ENCODE results near the gene WDR33.

WDR33 gene

GRCh38 chr2:127786048-127786809, 24.7 kb downstream of the WDR33 start:
- TF ChIP-seq, protein P1, sequence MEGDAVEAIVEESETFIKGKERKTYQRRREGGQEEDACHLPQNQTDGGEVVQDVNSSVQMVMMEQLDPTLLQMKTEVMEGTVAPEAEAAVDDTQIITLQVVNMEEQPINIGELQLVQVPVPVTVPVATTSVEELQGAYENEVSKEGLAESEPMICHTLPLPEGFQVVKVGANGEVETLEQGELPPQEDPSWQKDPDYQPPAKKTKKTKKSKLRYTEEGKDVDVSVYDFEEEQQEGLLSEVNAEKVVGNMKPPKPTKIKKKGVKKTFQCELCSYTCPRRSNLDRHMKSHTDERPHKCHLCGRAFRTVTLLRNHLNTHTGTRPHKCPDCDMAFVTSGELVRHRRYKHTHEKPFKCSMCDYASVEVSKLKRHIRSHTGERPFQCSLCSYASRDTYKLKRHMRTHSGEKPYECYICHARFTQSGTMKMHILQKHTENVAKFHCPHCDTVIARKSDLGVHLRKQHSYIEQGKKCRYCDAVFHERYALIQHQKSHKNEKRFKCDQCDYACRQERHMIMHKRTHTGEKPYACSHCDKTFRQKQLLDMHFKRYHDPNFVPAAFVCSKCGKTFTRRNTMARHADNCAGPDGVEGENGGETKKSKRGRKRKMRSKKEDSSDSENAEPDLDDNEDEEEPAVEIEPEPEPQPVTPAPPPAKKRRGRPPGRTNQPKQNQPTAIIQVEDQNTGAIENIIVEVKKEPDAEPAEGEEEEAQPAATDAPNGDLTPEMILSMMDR (IDR thresholded peaks at IDR 0.05; ENCODE audit: low read depth, low read length): no peak

GRCh38 chr2:127784965-127785518, 25.9 kb downstream of the WDR33 start:
- H3K4me3 ChIP-seq (ENCODE audit: low read depth, low read length): no peak overlapping the region
- TF ChIP-seq, protein P1 (IDR thresholded peaks at IDR 0.05; ENCODE audit: low read depth, low read length): no peak

More at GRCh38 chr2:127786048-127786809, 24.7 kb downstream of the WDR33 start:
- no peak overlapping the region for H3K4me3 ChIP-seq (ENCODE audit: low read depth, low read length)

- TF ChIP-seq, protein P1 (IDR thresholded peaks at IDR 0.05; ENCODE audit: low read depth, low read length): no peak
- H3K4me3 ChIP-seq (ENCODE audit: low read depth, low read length): no peak overlapping the region
Observed at GRCh38 chr2:127783101-127783500, 27.9 kb downstream of the WDR33 start.

GRCh38 chr2:127778850-127779249, 32.1 kb downstream of the WDR33 start:
- H3K4me3 ChIP-seq (ENCODE audit: low read depth, low read length): no peak overlapping the region
- TF ChIP-seq, protein P1 (IDR thresholded peaks at IDR 0.05; ENCODE audit: low read depth, low read length): no peak

- H3K4me3 ChIP-seq (ENCODE audit: low read depth, low read length): no peak overlapping the region
- TF ChIP-seq, protein P1 (IDR thresholded peaks at IDR 0.05; ENCODE audit: low read depth, low read length): no peak
Observed at GRCh38 chr2:127778447-127778846, 32.5 kb downstream of the WDR33 start.

DNA sequence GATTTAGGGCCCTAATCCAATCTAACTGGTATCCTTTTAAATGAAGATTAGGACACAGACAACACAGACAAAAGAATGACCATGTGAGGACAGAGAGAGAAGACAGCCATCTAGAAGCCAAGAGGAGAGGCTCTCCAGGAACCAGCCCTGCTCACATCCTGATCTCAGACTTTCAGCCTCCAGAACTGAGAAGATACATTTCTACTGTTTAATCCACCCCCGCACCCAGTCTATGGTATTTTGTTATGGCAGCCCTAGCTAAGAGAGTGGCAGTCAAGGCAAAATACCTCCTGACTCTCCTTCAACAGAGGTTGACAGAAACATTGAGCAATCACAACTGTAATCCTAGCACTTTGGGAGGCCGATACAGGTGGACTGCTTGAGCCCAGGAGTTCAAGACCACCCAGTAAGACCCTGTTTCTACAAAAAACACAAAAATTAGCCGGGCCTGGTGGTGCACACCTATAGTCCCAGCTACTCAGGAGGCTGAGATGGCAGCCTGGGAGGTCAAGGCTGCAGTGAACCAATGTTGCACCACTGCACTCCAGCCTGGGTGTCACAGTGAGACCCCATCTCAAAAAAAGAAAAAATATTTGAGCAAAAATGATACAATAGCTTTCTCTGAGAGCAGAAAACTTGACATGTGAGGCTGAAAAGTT, 34.7 kb downstream of the WDR33 start:
- TF ChIP-seq, protein P1 (IDR thresholded peaks at IDR 0.05; ENCODE audit: low read depth, low read length): no peak
- H3K4me3 ChIP-seq (ENCODE audit: low read depth, low read length): no peak overlapping the region

- TF ChIP-seq, protein P1 (IDR thresholded peaks at IDR 0.05; ENCODE audit: low read depth, low read length): no peak
Observed at GRCh38 chr2:127771756-127772155, 39.2 kb downstream of the WDR33 start.

More at GRCh38 chr2:127771756-127772155, 39.2 kb downstream of the WDR33 start:
- H3K4me3 ChIP-seq (ENCODE audit: low read depth, low read length): no peak overlapping the region

Measured in WI38 (cell line).